Trophoblast cell (in vitro differentiated cells and primary cell): ENCODE measurements around the gene TK1.

ENCODE experiments used
- DNase-seq, 2 donors: peaks; one replicate each; pipeline ENCODE4 v3.0.0-alpha.2; 2016
- H2AFZ ChIP-seq: 2 replicates; pipeline ENCODE4 v1.6.1; 2013; ENCODE audit warnings: low read length, moderate library complexity, mild to moderate bottlenecking; ENCODE audit not compliant: insufficient read depth, poor library complexity
- H2AK5ac ChIP-seq: 2 replicates; pipeline ENCODE4 v1.6.1; 2013; ENCODE audit warnings: mild to moderate bottlenecking, low read length
- H2BK120ac ChIP-seq: 2 replicates; pipeline ENCODE4 v1.6.1; 2013; ENCODE audit warnings: low read length, mild to moderate bottlenecking, moderate library complexity; ENCODE audit not compliant: insufficient read depth, poor library complexity
- H2BK12ac ChIP-seq: 2 replicates; pipeline ENCODE4 v1.6.1; 2013; ENCODE audit warnings: mild to moderate bottlenecking, low read length, moderate library complexity
- H2BK5ac ChIP-seq: 2 replicates; pipeline ENCODE4 v1.6.1; 2013; ENCODE audit warnings: low read length, low read depth, moderate library complexity, mild to moderate bottlenecking; ENCODE audit not compliant: poor library complexity
- H3K14ac ChIP-seq: 2 replicates; pipeline ENCODE4 v1.6.1; 2013; ENCODE audit warnings: mild to moderate bottlenecking, low read length
- H3K18ac ChIP-seq: 2 replicates; pipeline ENCODE4 v1.6.1; 2013; ENCODE audit warnings: mild to moderate bottlenecking, low read length
- H3K23ac ChIP-seq: 2 replicates; pipeline ENCODE4 v1.6.1; 2013; ENCODE audit warnings: low read length
- H3K27ac ChIP-seq: 2 replicates; pipeline ENCODE4 v1.5.1; 2013; ENCODE audit warnings: low read depth, mild to moderate bottlenecking, inconsistent platforms, low read length, moderate library complexity
- H3K27me3 ChIP-seq: 2 replicates; pipeline ENCODE4 v1.6.1; 2013; ENCODE audit warnings: inconsistent platforms, mild to moderate bottlenecking, low read length, moderate library complexity; ENCODE audit not compliant: insufficient read depth
- H3K36me3 ChIP-seq, 2 experiments: 1 replicate in 1 of 2; 2 replicates in 1 of 2; pipeline ENCODE4 v1.6.1; 2013; ENCODE audit warnings: low read length in 2 of 2, mild to moderate bottlenecking in 2 of 2, moderate library complexity in 1 of 2; ENCODE audit not compliant: insufficient read depth in 2 of 2, control insufficient read depth in 1 of 2
- H3K4ac ChIP-seq: 2 replicates; pipeline ENCODE4 v1.6.1; 2013; ENCODE audit warnings: low read depth, mild to moderate bottlenecking, low read length, moderate library complexity
- H3K4me1 ChIP-seq, 2 experiments: 1 replicate in 1 of 2; 2 replicates in 1 of 2; pipeline ENCODE4 v1.6.1; 2013; ENCODE audit warnings: low read length in 2 of 2, mild to moderate bottlenecking in 2 of 2, moderate library complexity in 1 of 2; ENCODE audit not compliant: insufficient read depth in 2 of 2, control insufficient read depth in 1 of 2
- H3K4me2 ChIP-seq: 2 replicates; pipeline ENCODE4 v1.6.1; 2013; ENCODE audit warnings: inconsistent platforms, mild to moderate bottlenecking, low read length, moderate library complexity
- H3K4me3 ChIP-seq: 2 replicates; pipeline ENCODE4 v1.5.1; 2013; ENCODE audit warnings: mild to moderate bottlenecking, low read depth, low read length, inconsistent platforms
- H3K79me1 ChIP-seq: one replicate; pipeline ENCODE4 v1.6.1; 2013; ENCODE audit warnings: low read length
- H3K79me2 ChIP-seq: 2 replicates; pipeline ENCODE4 v1.6.1; 2013; ENCODE audit warnings: low read length, mild to moderate bottlenecking; ENCODE audit not compliant: control insufficient read depth, insufficient read depth, poor library complexity
- H3K9ac ChIP-seq: 2 replicates; pipeline ENCODE4 v1.6.1; 2013; ENCODE audit warnings: mild to moderate bottlenecking, low read length
- H3K9me3 ChIP-seq: 2 replicates; pipeline ENCODE4 v1.6.1; 2013; ENCODE audit warnings: low read depth, mild to moderate bottlenecking, control low read depth, inconsistent platforms, low read length; ENCODE audit not compliant: insufficient read depth
- H4K12ac ChIP-seq: 2 replicates; pipeline ENCODE4 v1.6.1; 2013; ENCODE audit warnings: low read depth, mild to moderate bottlenecking, low read length, moderate library complexity
- H4K8ac ChIP-seq: 2 replicates; pipeline ENCODE4 v1.6.1; 2013; ENCODE audit warnings: low read depth, mild to moderate bottlenecking, low read length, moderate library complexity
- H4K91ac ChIP-seq: one replicate; pipeline ENCODE4 v1.6.1; 2013; ENCODE audit warnings: low read depth, mild to moderate bottlenecking, low read length, moderate library complexity
- WGBS: extraction: QIAGEN DNeasy Blood & Tissue Kit; methylation state at CpG from one replicate; pipeline ENCODE4 v1.1.7; 2013; ENCODE audit warnings: missing lambda C conversion rate; ENCODE audit not compliant: insufficient read length, insufficient coverage; ENCODE audit errors: extremely low coverage; 5-methylcytosine and 5-hydroxymethylcytosine counted together

Gene TK1

DNA sequence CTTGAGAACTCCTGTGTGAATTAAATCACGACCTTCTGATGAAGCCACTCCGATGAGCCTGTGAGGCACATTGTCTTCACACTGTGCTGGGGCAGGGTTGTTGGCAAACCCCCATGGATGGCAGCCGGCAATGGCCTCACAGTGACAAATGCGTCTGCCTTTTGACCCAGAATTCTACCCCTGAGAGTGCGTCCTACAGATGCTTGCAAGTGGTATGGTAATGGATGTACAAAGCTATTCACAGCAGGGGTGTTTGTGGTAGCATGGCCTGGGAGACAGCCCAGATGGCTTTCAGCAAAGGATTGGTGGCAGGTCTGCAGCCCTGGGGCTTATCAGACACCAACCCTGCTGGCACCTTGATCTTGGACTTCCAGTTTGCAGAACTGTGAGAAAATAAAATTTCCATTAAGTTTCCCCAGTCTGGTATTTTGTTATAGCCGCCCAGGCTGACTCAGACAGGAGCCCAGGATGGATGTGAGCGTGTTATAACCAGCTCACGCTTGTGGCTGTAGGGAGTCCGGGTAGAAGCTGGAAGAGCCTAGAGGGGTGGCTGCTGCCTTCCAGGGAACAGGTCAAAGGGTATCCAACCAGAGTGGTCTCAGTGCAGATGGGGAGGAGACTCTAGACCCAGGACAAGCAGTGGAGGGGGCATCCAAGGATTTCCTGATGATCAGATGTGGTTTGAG lies 10.4 kb upstream of the TK1 start:
- H3K9ac ChIP-seq: no peak overlapping the region
- H3K79me1 ChIP-seq: peaks cover 4% of the 10 kb centered on the region
- H3K4me2 ChIP-seq: no peak overlapping the region
- no peak overlapping the region for H2BK120ac ChIP-seq
- H3K9me3 ChIP-seq: no peaks in the 10 kb centered on the region
- H3K18ac ChIP-seq: no peak overlapping the region
- no peaks in the 10 kb centered on the region for H3K79me2 ChIP-seq
- no peak overlapping the region for H3K27ac ChIP-seq
- peak; percentile 21 to 38 for DNase-seq
- H3K14ac ChIP-seq: no peak overlapping the region
- H2AFZ ChIP-seq: no peak overlapping the region
- no peak overlapping the region for H4K8ac ChIP-seq
- H4K12ac ChIP-seq: no peak overlapping the region
- H3K4me3 ChIP-seq: no peak overlapping the region
- H2BK12ac ChIP-seq: no peak overlapping the region
- no peak overlapping the region for H3K23ac ChIP-seq
- no peak overlapping the region for H2BK5ac ChIP-seq
- H4K91ac ChIP-seq: no peak overlapping the region
- WGBS: no CpG with 5 or more reads among the region's 9 CpGs
- H3K4me1 ChIP-seq: peaks cover 12 to 13% of the 10 kb centered on the region in 2 experiments
- H3K4ac ChIP-seq: no peak overlapping the region
- H3K36me3 ChIP-seq: peaks cover 2% of the 10 kb centered on the region in 2 experiments
- H3K27me3 ChIP-seq: no peaks in the 10 kb centered on the region
- no peak overlapping the region for H2AK5ac ChIP-seq

DNA sequence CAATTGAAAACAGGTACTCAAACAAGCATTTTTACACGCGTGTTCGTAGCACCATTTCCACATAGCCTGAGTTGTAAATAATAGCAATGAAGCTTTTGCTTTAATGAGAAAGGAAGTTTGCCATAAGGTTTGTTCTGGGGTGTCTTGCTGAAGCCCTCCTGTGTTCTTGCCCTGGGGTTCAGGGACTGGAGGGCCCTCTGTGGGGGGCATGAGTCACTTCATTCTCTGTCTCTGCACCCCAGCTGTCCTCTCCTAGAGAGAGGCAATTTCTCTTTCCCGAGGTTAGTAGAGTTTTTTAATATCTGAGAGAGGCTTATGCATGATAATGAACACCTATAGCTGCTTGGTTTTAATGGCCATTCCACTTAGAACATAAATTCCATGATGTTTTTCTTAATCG lies 9.9 kb upstream of the TK1 start:
- no CpG with 5 or more reads among the region's 5 CpGs for WGBS
- Histone ChIP-seq H3K4me3 (no peak overlapping the region), H2AFZ (no peak overlapping the region), H2BK5ac (no peak overlapping the region), H2BK120ac (no peak overlapping the region), H3K23ac (no peak overlapping the region), H3K36me3 (peaks cover 2% of the 10 kb centered on the region in 2 experiments), H3K9ac (no peak overlapping the region), H3K27ac (no peak overlapping the region), H3K79me1 (peaks cover 4% of the 10 kb centered on the region), H3K18ac (no peak overlapping the region), H3K4ac (no peak overlapping the region), H4K8ac (no peak overlapping the region), H2BK12ac (no peak overlapping the region), H3K14ac (no peak overlapping the region), H3K4me2 (no peak overlapping the region), H4K91ac (no peak overlapping the region), H2AK5ac (no peak overlapping the region), H3K79me2 (no peaks in the 10 kb centered on the region), H4K12ac (no peak overlapping the region), H3K4me1 (peaks cover 12 to 13% of the 10 kb centered on the region in 2 experiments), H3K9me3 (no peaks in the 10 kb centered on the region), H3K27me3 (no peaks in the 10 kb centered on the region)
- DNase-seq: no peak

DNA sequence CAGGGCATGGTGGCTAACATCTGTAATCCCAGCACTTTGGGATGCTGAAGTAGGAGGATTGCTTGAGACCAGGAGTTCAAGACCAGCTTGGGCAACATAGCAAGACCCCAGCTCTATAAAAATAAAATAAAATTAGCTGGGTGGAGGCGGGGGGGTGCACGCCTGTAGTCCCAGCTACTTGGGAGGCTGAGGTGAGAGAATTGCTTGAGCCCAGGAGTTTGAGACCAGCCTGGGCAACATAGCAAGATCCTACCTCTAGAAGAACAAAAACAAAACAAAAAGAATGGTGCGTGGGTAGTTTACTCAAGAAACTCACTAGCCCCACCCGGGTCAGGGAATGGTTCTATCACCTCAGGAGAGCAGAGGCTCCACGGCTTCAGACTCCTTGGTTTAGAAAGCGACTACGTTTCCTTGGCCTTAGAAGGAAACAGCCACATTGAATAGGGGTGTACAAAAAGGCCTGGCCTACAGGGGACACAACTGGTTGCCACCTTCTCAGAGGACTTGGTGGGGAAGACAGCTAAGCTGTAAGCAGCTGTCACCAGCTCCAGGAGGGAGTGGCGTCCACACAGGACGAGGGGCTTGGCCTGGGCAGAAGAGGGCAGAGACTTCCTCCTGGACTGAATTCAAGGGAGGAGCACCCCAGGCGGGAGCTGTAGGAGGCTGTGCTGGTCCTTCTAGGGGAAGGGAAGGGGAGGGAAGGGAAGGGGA lies 716 bp downstream of the TK1 start:
- no peak overlapping the region for H4K8ac ChIP-seq
- peak overlapping the region; percentile 93 for H3K4me3 ChIP-seq
- H2BK5ac ChIP-seq: no peak overlapping the region
- peaks cover 4% of the 10 kb centered on the region for H3K79me1 ChIP-seq
- WGBS: no CpG with 5 or more reads among the region's 10 CpGs
- H3K18ac ChIP-seq: no peak overlapping the region
- no peaks in the 10 kb centered on the region for H3K27me3 ChIP-seq
- no peak overlapping the region for H2BK12ac ChIP-seq
- H3K79me2 ChIP-seq: peaks cover 9% of the 10 kb centered on the region
- no peak overlapping the region for H4K91ac ChIP-seq
- H3K23ac ChIP-seq: no peak overlapping the region
- peaks cover 31 to 34% of the 10 kb centered on the region in 2 experiments for H3K36me3 ChIP-seq
- no peak overlapping the region for H2BK120ac ChIP-seq
- H3K4ac ChIP-seq: peak overlapping the region; percentile 53
- no peak overlapping the region for H2AFZ ChIP-seq
- peak overlapping the region; percentile 49 for H3K9ac ChIP-seq
- H3K9me3 ChIP-seq: no peaks in the 10 kb centered on the region
- H3K27ac ChIP-seq: no peak overlapping the region
- DNase-seq: no peak
- H2AK5ac ChIP-seq: no peak overlapping the region
- peak overlapping the region; percentile 98 for H3K4me2 ChIP-seq
- H3K14ac ChIP-seq: no peak overlapping the region
- H4K12ac ChIP-seq: no peak overlapping the region
- peaks cover 0 to 12% of the 10 kb centered on the region in 2 experiments for H3K4me1 ChIP-seq

DNA sequence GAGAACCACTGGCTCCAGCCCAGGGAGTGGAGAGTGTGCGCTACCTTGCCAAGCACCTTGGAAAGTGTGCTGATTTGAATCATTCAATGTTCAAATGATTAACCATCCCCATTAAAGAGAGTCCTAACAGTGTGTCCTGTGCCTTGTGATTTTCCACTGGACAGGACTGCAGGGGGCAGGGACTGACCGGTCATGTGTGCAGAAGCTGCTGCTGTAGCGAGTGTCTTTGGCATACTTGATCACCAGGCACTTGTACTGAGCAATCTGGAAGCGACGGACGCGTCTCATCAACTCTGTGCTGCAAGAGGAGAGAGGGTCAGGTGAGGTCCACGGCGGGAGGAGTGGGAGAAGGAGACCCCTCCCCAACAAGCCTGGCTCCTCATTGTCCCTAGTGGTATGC lies 2.0 kb downstream of the TK1 start:
- Histone ChIP-seq H3K27me3 (no peaks in the 10 kb centered on the region), H3K9me3 (no peaks in the 10 kb centered on the region), H4K12ac (no peak overlapping the region), H2AFZ (no peak overlapping the region), H3K4ac (no peak overlapping the region), H3K79me2 (peaks cover 9% of the 10 kb centered on the region), H3K14ac (no peak overlapping the region), H4K8ac (no peak overlapping the region), H3K79me1 (peaks cover 4% of the 10 kb centered on the region), H3K23ac (no peak overlapping the region), H3K18ac (no peak overlapping the region), H3K9ac (no peak overlapping the region), H3K4me1 (peaks cover under 1 to 12% of the 10 kb centered on the region in 2 experiments), H3K4me2 (peak overlapping the region; percentile 6), H2BK12ac (no peak overlapping the region), H2BK120ac (no peak overlapping the region), H3K27ac (no peak overlapping the region), H4K91ac (no peak overlapping the region), H2AK5ac (no peak overlapping the region), H3K36me3 (peaks cover 32 to 35% of the 10 kb centered on the region in 2 experiments), H3K4me3 (no peak overlapping the region), H2BK5ac (no peak overlapping the region)
- no peak for DNase-seq
- WGBS: no CpG with 5 or more reads among the region's 9 CpGs
